Measurements from ENCODE around the gene LDAF1.

GRCh38 chr16:21208446-21209230, 50.2 kb downstream of the LDAF1 start:
- no peak for TF ChIP-seq CTCF (IDR thresholded peaks at IDR 0.05)
- no peak for TF ChIP-seq POLR2A (IDR thresholded peaks at IDR 0.05)
